H9 (cell line): ENCODE data around the gene ACMSD. TPM values are rescaled to one million over a fixed set of nuclear protein-coding genes. Genes with fewer than 3 reads are reported as not detected.

Experiments
- DNase-seq: peaks from one replicate; pipeline ENCODE4 v3.0.0-alpha.2; 2017
- H2AFZ ChIP-seq: one replicate; pipeline ENCODE4 v1.6.1; 2013; ENCODE audit warnings: mild to moderate bottlenecking, low read length, control low read depth, moderate library complexity
- H2AK5ac ChIP-seq: 2 replicates; pipeline ENCODE4 v1.6.1; 2013; ENCODE audit warnings: low read length, control low read depth, mixed read lengths; ENCODE audit not compliant: insufficient read length
- H2BK120ac ChIP-seq: one replicate; pipeline ENCODE4 v1.6.1; 2013; ENCODE audit warnings: low read depth, mild to moderate bottlenecking, low read length, control low read depth, inconsistent platforms; ENCODE audit not compliant: poor library complexity, severe bottlenecking
- H2BK12ac ChIP-seq: 2 replicates; pipeline ENCODE4 v1.6.1; 2013; ENCODE audit warnings: low read length, control low read depth, mixed read lengths, low read depth; ENCODE audit not compliant: insufficient read length
- H2BK15ac ChIP-seq: 2 replicates; pipeline ENCODE4 v1.6.1; 2013; ENCODE audit warnings: low read depth, low read length, control low read depth
- H2BK20ac ChIP-seq: one replicate; pipeline ENCODE4 v1.6.1; 2013; ENCODE audit warnings: low read depth, mild to moderate bottlenecking, low read length, control low read depth, inconsistent platforms; ENCODE audit not compliant: poor library complexity, severe bottlenecking
- H2BK5ac ChIP-seq: 2 replicates; pipeline ENCODE4 v1.6.1; 2013; ENCODE audit warnings: low read length, control low read depth, mixed read lengths; ENCODE audit not compliant: insufficient read length
- H3K14ac ChIP-seq: 2 replicates; pipeline ENCODE4 v1.6.1; 2013; ENCODE audit warnings: low read length, control low read depth; ENCODE audit not compliant: insufficient read depth
- H3K18ac ChIP-seq: 2 replicates; pipeline ENCODE4 v1.6.1; 2013; ENCODE audit warnings: low read depth, mild to moderate bottlenecking, mixed read lengths, low read length, control low read depth; ENCODE audit not compliant: insufficient read length
- H3K23ac ChIP-seq: 2 replicates; pipeline ENCODE4 v1.6.1; 2013; ENCODE audit warnings: low read length, control low read depth, mixed read lengths, low read depth; ENCODE audit not compliant: insufficient read length
- H3K23me2 ChIP-seq: 2 replicates; pipeline ENCODE4 v1.6.1; 2013; ENCODE audit warnings: low read depth, mild to moderate bottlenecking, mixed read lengths, low read length, control low read depth; ENCODE audit not compliant: insufficient read length, poor library complexity, severe bottlenecking
- H3K27ac ChIP-seq: 2 replicates; pipeline ENCODE4 v1.5.1; 2013; ENCODE audit warnings: low read length, control low read depth, mixed read lengths, low read depth; ENCODE audit not compliant: insufficient read length
- H3K27me3 ChIP-seq: 2 replicates; pipeline ENCODE4 v1.6.1; 2013; ENCODE audit warnings: low read length, control low read depth, inconsistent platforms; ENCODE audit not compliant: insufficient read depth
- H3K4ac ChIP-seq: 2 replicates; pipeline ENCODE4 v1.6.1; 2013; ENCODE audit warnings: low read depth, mild to moderate bottlenecking, control low read depth, inconsistent platforms, low read length, moderate library complexity
- H3K4me1 ChIP-seq: 2 replicates; pipeline ENCODE4 v1.6.1; 2013; ENCODE audit warnings: low read length, control low read depth, inconsistent platforms; ENCODE audit not compliant: insufficient read depth
- H3K4me2 ChIP-seq: 2 replicates; pipeline ENCODE4 v1.6.1; 2013; ENCODE audit warnings: low read length, control low read depth, mixed read lengths; ENCODE audit not compliant: insufficient read length, insufficient read depth
- H3K56ac ChIP-seq: 2 replicates; pipeline ENCODE4 v1.6.1; 2013; ENCODE audit warnings: low read depth, mild to moderate bottlenecking, mixed read lengths, low read length, control low read depth; ENCODE audit not compliant: insufficient read length
- H3K79me1 ChIP-seq: 2 replicates; pipeline ENCODE4 v1.6.1; 2013; ENCODE audit warnings: low read depth, mild to moderate bottlenecking, moderate library complexity, low read length, control low read depth, inconsistent platforms; ENCODE audit not compliant: insufficient read depth, poor library complexity, severe bottlenecking
- H3K79me2 ChIP-seq: 2 replicates; pipeline ENCODE4 v1.6.1; 2013; ENCODE audit warnings: low read length, control low read depth, inconsistent platforms; ENCODE audit not compliant: insufficient read depth
- H3K9ac ChIP-seq: 2 replicates; pipeline ENCODE4 v1.6.1; 2013; ENCODE audit warnings: low read length, control low read depth, mixed read lengths; ENCODE audit not compliant: insufficient read length; ENCODE audit errors: extremely low read depth
- H3K9me3 ChIP-seq: one replicate; pipeline ENCODE4 v1.6.1; 2013; ENCODE audit warnings: low read depth, low read length, inconsistent platforms; ENCODE audit not compliant: control insufficient read depth
- H3T11ph ChIP-seq: one replicate; pipeline ENCODE4 v1.6.1; 2013; ENCODE audit warnings: mild to moderate bottlenecking, low read length, control low read depth, inconsistent platforms
- H4K20me1 ChIP-seq: one replicate; pipeline ENCODE4 v1.6.1; 2013; ENCODE audit not compliant: control insufficient read depth, insufficient read length, insufficient read depth
- H4K5ac ChIP-seq: 2 replicates; pipeline ENCODE4 v1.6.1; 2013; ENCODE audit warnings: low read depth, mild to moderate bottlenecking, mixed read lengths, low read length, control low read depth; ENCODE audit not compliant: insufficient read length
- H4K8ac ChIP-seq: replicated peaks from 2 replicates; pipeline ENCODE4 v1.6.1; 2013; ENCODE audit warnings: low read length, control low read depth, mixed read lengths, low read depth; ENCODE audit not compliant: insufficient read length
- H4K91ac ChIP-seq: 2 replicates; pipeline ENCODE4 v1.6.1; 2013; ENCODE audit warnings: low read depth, mild to moderate bottlenecking, moderate library complexity, mixed read lengths, low read length, control low read depth; ENCODE audit not compliant: insufficient read length
- H3K27ac Mint-ChIP-seq, 3 experiments: 2 replicates in 2 of 3; 3 replicates in 1 of 3; pipeline ENCODE4 v1.8.0; 2020 to 2021; ENCODE audit warnings: mixed read lengths in 3 of 3, mild to moderate bottlenecking in 1 of 3, moderate library complexity in 1 of 3
- H3K27me3 Mint-ChIP-seq: 2 replicates; pipeline ENCODE4 v1.8.0; 2021; ENCODE audit warnings: low read depth, mild to moderate bottlenecking, moderate library complexity, mixed read lengths
- H3K36me3 Mint-ChIP-seq, 3 experiments: 2 replicates in 2 of 3; 3 replicates in 1 of 3; pipeline ENCODE4 v1.8.0; 2020 to 2021; ENCODE audit warnings: low read depth in 3 of 3, mixed read lengths in 3 of 3; ENCODE audit not compliant: insufficient read depth in 1 of 3
- H3K4me1 Mint-ChIP-seq, 2 experiments: 2 replicates each; pipeline ENCODE4 v1.8.0; 2020; ENCODE audit warnings: mixed read lengths in 2 of 2
- H3K4me3 Mint-ChIP-seq, 2 experiments: 2 replicates in 1 of 2; 3 replicates in 1 of 2; pipeline ENCODE4 v1.8.0; 2020 to 2021; ENCODE audit warnings: mild to moderate bottlenecking in 2 of 2, mixed read lengths in 2 of 2, moderate library complexity in 1 of 2
- H3K9me3 Mint-ChIP-seq, 2 experiments: 2 replicates in 1 of 2; 3 replicates in 1 of 2; pipeline ENCODE4 v1.8.0; 2020; ENCODE audit warnings: mild to moderate bottlenecking in 2 of 2, mixed read lengths in 2 of 2, moderate library complexity in 1 of 2
- WGBS: extraction: QIAGEN DNeasy Blood & Tissue Kit; methylation state at CpG from one replicate; pipeline ENCODE4 v1.1.7; 2013; ENCODE audit warnings: missing lambda C conversion rate, low lambda C conversion rate, mixed read lengths; ENCODE audit not compliant: insufficient read length; ENCODE audit errors: extremely low coverage; 5-methylcytosine and 5-hydroxymethylcytosine counted together
- total RNA-seq: library from RNA; stranded (reverse); gene quantifications from 2 replicates; pipeline ENCODE4 v1.2.1, GENCODE V29; 2021
- TF ChIP-seq, protein P1 (sequence below): fragments of 200-600 bp; sonication (generic); conservative IDR thresholded peaks from 3 replicates; pipeline ENCODE4 v1.8.0; 2021; ENCODE audit warnings: antibody characterized with exemption, mild to moderate bottlenecking

The ACMSD gene
- total RNA-seq, 1 experiment from 2014 or later, result not detected

DNA sequence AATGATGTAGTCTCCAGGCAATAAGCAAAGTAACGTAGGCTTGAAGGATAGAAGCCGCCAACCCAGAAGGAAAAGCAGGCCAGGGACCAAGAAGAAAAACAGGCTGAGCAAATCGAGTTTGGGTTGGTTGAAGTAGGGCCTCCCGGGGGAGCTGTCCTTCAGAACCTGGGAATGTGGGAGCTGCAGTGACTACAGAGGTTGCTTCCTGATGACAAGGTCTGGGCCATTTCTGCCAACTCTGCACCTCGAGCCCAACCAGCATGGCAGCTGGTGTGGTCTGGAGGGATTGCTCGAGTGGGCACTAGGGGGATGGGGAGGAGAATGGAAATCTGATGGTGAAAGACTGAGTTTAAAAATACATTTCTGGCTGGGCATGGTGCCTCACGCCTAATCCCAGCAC lies 14.1 kb downstream of the ACMSD start:
- no peaks in the 10 kb centered on the region for H3K79me1 ChIP-seq
- H3K27me3 Mint-ChIP-seq, result peaks cover 3% of the 10 kb centered on the region
- no CpG with 5 or more reads among the region's 7 CpGs for WGBS
- H3K14ac ChIP-seq, result no peak overlapping the region
- H2AFZ ChIP-seq, result no peak overlapping the region
- no peaks in the 10 kb centered on the region for H3K36me3 Mint-ChIP-seq
- no peaks in the 10 kb centered on the region for H3K9me3 ChIP-seq
- H3K18ac ChIP-seq, result no peak overlapping the region
- H3K27me3 ChIP-seq, result no peaks in the 10 kb centered on the region
- H3K23ac ChIP-seq, result no peak overlapping the region
- H4K91ac ChIP-seq, result no peak overlapping the region
- no peaks in the 10 kb centered on the region for H3K4me1 Mint-ChIP-seq
- no peak overlapping the region for H3K27ac ChIP-seq
- H2BK5ac ChIP-seq, result no peak overlapping the region
- no peaks in the 10 kb centered on the region for H3K4me1 ChIP-seq
- H3K79me2 ChIP-seq, result no peaks in the 10 kb centered on the region
- no peak overlapping the region for H2BK12ac ChIP-seq
- H3K23me2 ChIP-seq, result no peaks in the 10 kb centered on the region
- H2BK20ac ChIP-seq, result no peak overlapping the region
- no peak overlapping the region for H3T11ph ChIP-seq
- no peak overlapping the region for H4K8ac ChIP-seq
- peak; percentile 37 for DNase-seq
- no peak overlapping the region for H3K27ac Mint-ChIP-seq
- no peaks in the 10 kb centered on the region for H4K20me1 ChIP-seq
- H2BK120ac ChIP-seq, result no peak overlapping the region
- H2AK5ac ChIP-seq, result no peak overlapping the region
- no peak overlapping the region for H3K9ac ChIP-seq
- H2BK15ac ChIP-seq, result no peak overlapping the region
- no peak overlapping the region for H3K56ac ChIP-seq
- H3K4ac ChIP-seq, result no peak overlapping the region
- TF ChIP-seq, protein P1, sequence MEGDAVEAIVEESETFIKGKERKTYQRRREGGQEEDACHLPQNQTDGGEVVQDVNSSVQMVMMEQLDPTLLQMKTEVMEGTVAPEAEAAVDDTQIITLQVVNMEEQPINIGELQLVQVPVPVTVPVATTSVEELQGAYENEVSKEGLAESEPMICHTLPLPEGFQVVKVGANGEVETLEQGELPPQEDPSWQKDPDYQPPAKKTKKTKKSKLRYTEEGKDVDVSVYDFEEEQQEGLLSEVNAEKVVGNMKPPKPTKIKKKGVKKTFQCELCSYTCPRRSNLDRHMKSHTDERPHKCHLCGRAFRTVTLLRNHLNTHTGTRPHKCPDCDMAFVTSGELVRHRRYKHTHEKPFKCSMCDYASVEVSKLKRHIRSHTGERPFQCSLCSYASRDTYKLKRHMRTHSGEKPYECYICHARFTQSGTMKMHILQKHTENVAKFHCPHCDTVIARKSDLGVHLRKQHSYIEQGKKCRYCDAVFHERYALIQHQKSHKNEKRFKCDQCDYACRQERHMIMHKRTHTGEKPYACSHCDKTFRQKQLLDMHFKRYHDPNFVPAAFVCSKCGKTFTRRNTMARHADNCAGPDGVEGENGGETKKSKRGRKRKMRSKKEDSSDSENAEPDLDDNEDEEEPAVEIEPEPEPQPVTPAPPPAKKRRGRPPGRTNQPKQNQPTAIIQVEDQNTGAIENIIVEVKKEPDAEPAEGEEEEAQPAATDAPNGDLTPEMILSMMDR, result no peak
- no peak overlapping the region for H3K4me3 Mint-ChIP-seq
- peaks cover 3 to 6% of the 10 kb centered on the region in 2 experiments; a peak in 3 of 5 replicates for H3K9me3 Mint-ChIP-seq
- no peak overlapping the region for H4K5ac ChIP-seq
- no peak overlapping the region for H3K4me2 ChIP-seq
